Psoas muscle (tissue), 8 donors: ENCODE results near the gene MED25. TPM values are rescaled to one million over a fixed set of nuclear protein-coding genes. Genes with fewer than 3 reads are reported as not detected.

Source experiments
- ATAC-seq, 4 donors: fragments of 200-7000 bp; cut with Tn5 transposase; one replicate each; pipeline ENCODE4 v1.9.1; 2020; ENCODE audit warnings: moderate library complexity in 3 of 4, mild to moderate bottlenecking in 2 of 4
- DNase-seq, 2 donors: peaks; one replicate each; pipeline ENCODE4 v3.0.0-alpha.2; 2020
- H3K27ac ChIP-seq: fragments of 200-600 bp; one replicate; pipeline ENCODE4 v1.8.0; 2022
- H3K27me3 ChIP-seq, 3 donors: fragments of 200-600 bp in 1 of 3; one replicate each; pipeline versions ENCODE4 v1.6.1 to v1.8.0; 2013 to 2022; ENCODE audit warnings: low read length in 2 of 3, mild to moderate bottlenecking in 2 of 3, moderate library complexity in 1 of 3; ENCODE audit not compliant: insufficient read depth in 3 of 3
- H3K36me3 ChIP-seq, 2 donors: fragments of 200-600 bp in 1 of 2; one replicate each; pipeline versions ENCODE4 v1.6.1 to v1.8.0; 2013 to 2022; ENCODE audit warnings: low read depth in 1 of 2, mild to moderate bottlenecking in 1 of 2, moderate library complexity in 1 of 2; ENCODE audit not compliant: insufficient read depth in 1 of 2
- H3K4me1 ChIP-seq: fragments of 200-600 bp; one replicate; pipeline ENCODE4 v1.8.0; 2022
- H3K4me3 ChIP-seq: fragments of 200-600 bp; one replicate; pipeline ENCODE4 v1.8.0; 2022; ENCODE audit warnings: mild to moderate bottlenecking
- H3K9me3 ChIP-seq: fragments of 200-600 bp; one replicate; pipeline ENCODE4 v1.8.0; 2022
- WGBS, 3 donors: extraction: QIAGEN DNeasy Blood & Tissue Kit; methylation state at CpG; one replicate each; pipeline versions ENCODE4 v1.1.6 to v1.1.7; 2013; 5-methylcytosine and 5-hydroxymethylcytosine counted together
- intact Hi-C, 2 donors: fragments of 100-400 bp; cut with DNase I; formaldehyde crosslinking; loops; one replicate each; pipeline versions ENCODE4 v1.11.0 to v1.14.2; 2022
- polyA plus RNA-seq, 3 donors: library from polyadenylated mRNA; stranded (reverse); fragments of 200-250 nt; gene quantifications; one replicate each; pipeline ENCODE4 v1.2.3, GENCODE V29; 2013
- total RNA-seq, 4 donors: library from RNA; stranded (reverse); fragmentation: NEBNext Ultra II Directional in 2 of 4; extraction: Animal tissue kit (Norgen Biotek cat#: 25700) in 2 of 4; gene quantifications; one replicate each; pipeline versions ENCODE4 v1.2.1 to v1.2.4, GENCODE V29; 2021 to 2023
- TF ChIP-seq, protein P1 (sequence below): fragments of 200-600 bp; IDR thresholded peaks from one replicate; pipeline ENCODE4 v1.8.0; 2022; ENCODE audit warnings: antibody characterized with exemption
- donor health status: healthy with polysubstance abuse.
- donor health status: DM: no; HTN: no; CAD: no; lungs with moderate emphysema.
- donor health status: Bipolar disorder and iron deficiency.
- donor health status: healthy.
- donor health status: DM: yes; HTN: yes; CAD: no.
- donor health status: DM: no; HTN: no; CAD: no.
- donor health status: DM: no; HTN: no; CAD: no.
- donor health status: DM: yes; HTN: yes; CAD: no.

Gene MED25
- total and polyA plus RNA-seq, 7 donors, result 24.5 to 125 (median 76.8) TPM

- Histone ChIP-seq H3K27ac (peak overlapping the region; percentile 72), H3K36me3 (peaks cover 3 to 55% of the 10 kb centered on the region in 2 donors), H3K4me1 (peaks cover 18% of the 10 kb centered on the region), H3K9me3 (no peaks in the 10 kb centered on the region), H3K27me3 (no peaks in the 10 kb centered on the region), H3K4me3 (no peak overlapping the region)
- no peak for ATAC-seq
- intact Hi-C loops, result no loop called here
- no peak for DNase-seq
- TF ChIP-seq, protein P1, sequence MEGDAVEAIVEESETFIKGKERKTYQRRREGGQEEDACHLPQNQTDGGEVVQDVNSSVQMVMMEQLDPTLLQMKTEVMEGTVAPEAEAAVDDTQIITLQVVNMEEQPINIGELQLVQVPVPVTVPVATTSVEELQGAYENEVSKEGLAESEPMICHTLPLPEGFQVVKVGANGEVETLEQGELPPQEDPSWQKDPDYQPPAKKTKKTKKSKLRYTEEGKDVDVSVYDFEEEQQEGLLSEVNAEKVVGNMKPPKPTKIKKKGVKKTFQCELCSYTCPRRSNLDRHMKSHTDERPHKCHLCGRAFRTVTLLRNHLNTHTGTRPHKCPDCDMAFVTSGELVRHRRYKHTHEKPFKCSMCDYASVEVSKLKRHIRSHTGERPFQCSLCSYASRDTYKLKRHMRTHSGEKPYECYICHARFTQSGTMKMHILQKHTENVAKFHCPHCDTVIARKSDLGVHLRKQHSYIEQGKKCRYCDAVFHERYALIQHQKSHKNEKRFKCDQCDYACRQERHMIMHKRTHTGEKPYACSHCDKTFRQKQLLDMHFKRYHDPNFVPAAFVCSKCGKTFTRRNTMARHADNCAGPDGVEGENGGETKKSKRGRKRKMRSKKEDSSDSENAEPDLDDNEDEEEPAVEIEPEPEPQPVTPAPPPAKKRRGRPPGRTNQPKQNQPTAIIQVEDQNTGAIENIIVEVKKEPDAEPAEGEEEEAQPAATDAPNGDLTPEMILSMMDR, result no peak
- 76 to 91% (median 82%) methylated on average over 11 of the region's 11 CpGs for WGBS, 3 donors
Measured at GRCh38 chr19:49839713-49840112, 21.6 kb downstream of the MED25 start.

DNA sequence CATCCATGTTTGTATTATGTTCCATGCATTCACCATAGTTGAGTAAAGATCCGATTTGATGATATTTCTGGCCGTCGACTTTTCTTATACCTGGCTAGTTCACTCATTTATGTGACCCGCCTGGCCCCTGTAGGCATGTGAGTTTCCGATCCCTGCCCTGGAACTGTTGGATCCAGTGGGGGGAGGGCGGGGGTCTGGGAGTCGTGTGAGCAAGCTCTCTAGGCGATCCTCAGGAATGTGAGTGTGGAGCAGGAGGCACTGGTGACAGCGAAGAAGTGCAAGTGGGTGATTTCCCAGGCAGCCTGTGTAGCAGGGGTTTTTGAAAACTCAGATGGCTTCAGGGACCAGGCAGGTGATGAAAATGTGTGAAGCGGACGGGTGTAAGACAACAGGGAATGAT lies 22.2 kb downstream of the MED25 start:
- intact Hi-C loops, result no loop called here
- 85 to 88% (median 86%) methylated on average over 11 of the region's 11 CpGs for WGBS, 3 donors
- no peak overlapping the region for H3K4me3 ChIP-seq
- H3K4me1 ChIP-seq, result peaks cover 25% of the 10 kb centered on the region
- no peaks in the 10 kb centered on the region for H3K27me3 ChIP-seq
- H3K27ac ChIP-seq, result peak overlapping the region; percentile 72
- no peak for DNase-seq
- ATAC-seq, result no peak
- peaks cover 3 to 48% of the 10 kb centered on the region in 2 donors for H3K36me3 ChIP-seq
- TF ChIP-seq, protein P1, result no peak
- H3K9me3 ChIP-seq, result no peaks in the 10 kb centered on the region

DNA sequence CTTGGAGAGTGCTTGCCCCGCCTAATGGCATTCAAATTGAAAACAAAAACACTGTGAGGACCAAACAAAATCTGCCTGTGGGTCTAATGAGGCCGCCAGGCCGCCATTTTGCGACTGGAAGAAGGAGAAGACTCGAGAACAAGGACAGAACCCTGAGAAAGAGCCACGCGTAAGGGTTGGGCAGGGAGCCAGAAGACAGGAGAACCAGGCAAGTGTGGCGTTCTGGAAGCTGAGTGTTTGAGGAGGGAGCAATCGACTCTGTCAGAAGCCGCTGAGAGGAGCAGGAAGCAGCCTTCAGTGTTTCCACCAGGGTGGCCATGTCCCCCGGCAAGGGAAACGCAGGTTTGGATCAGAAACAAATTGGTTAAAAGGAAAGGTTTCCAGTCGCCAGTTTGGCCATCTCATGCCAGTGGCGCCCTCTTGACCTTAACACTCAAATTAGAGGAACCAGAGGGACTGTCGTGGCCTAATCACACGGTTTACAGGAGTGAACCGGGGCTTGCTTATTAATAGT lies 22.7 kb downstream of the MED25 start:
- H3K9me3 ChIP-seq, result no peaks in the 10 kb centered on the region

GRCh38 chr19:49843265-49843664 lies 25.2 kb downstream of the MED25 start:
- intact Hi-C loops, result no loop called here
- H3K9me3 ChIP-seq, result no peaks in the 10 kb centered on the region
- TF ChIP-seq, protein P1, result no peak
- DNase-seq (no peak), ATAC-seq (peak in 2 of 4 donors; percentile 3 to 10)
- peaks cover 32% of the 10 kb centered on the region for H3K4me1 ChIP-seq
- WGBS, 3 donors, result 44 to 74% (median 46%) methylated on average over 3 of the region's 3 CpGs
- H3K4me3 ChIP-seq, result no peak overlapping the region
- no peaks in the 10 kb centered on the region for H3K27me3 ChIP-seq
- H3K36me3 ChIP-seq, result peaks cover 0 to 19% of the 10 kb centered on the region in 2 donors
- H3K27ac ChIP-seq, result peak overlapping the region; percentile 72

More for the DNA sequence above, 22.7 kb downstream of the MED25 start:
- H3K27ac ChIP-seq, result peak overlapping the region; percentile 72
- peaks cover 29% of the 10 kb centered on the region for H3K4me1 ChIP-seq
- H3K27me3 ChIP-seq, result no peaks in the 10 kb centered on the region
- ATAC-seq (no peak), DNase-seq (no peak)
- intact Hi-C loops, result loop anchor here in 1 of 2 donors (1.0 kb wide), 1 partner anchor 20 kb away; no protein-coding TSS in a partner anchor
- WGBS, 3 donors, result 79 to 87% (median 79%) methylated on average over 17 of the region's 17 CpGs
- H3K4me3 ChIP-seq, result no peak overlapping the region
- TF ChIP-seq, protein P1, result no peak
- H3K36me3 ChIP-seq, result peaks cover 3 to 44% of the 10 kb centered on the region in 2 donors
